Anterior cingulate cortex (tissue), 58 donors: ENCODE measurements around the gene TYROBP.

Source experiments
- DNase-seq, 58 donors: peaks; one replicate each; lab custom pipeline; 2025; lab: John Stamatoyannopoulos, UW

The TYROBP gene

GRCh38 chr19:35879068-35879467, 29.0 kb downstream of the TYROBP start:
- no peak for DNase-seq

- no peak for DNase-seq
These were observed 33.6 kb downstream of the TYROBP start for GRCh38 chr19:35874392-35874930.

- no peak for DNase-seq
These were observed 35.9 kb downstream of the TYROBP start for GRCh38 chr19:35872180-35872579.

GRCh38 chr19:35871611-35872010, 36.5 kb downstream of the TYROBP start:
- DNase-seq, result no peak

- DNase-seq, result no peak
These were observed 37.3 kb downstream of the TYROBP start for GRCh38 chr19:35870798-35871197.

- DNase-seq, result peak in 8 of 58 donors; percentile 32 to 68 (median 48)
These were observed 37.9 kb downstream of the TYROBP start for GRCh38 chr19:35870124-35870736.

- peak in 56 of 58 donors; percentile 26 to 92 (median 79) for DNase-seq
These were observed 38.6 kb downstream of the TYROBP start for GRCh38 chr19:35869327-35870123.

- peak in 2 of 58 donors; percentile 41 to 45 for DNase-seq
These were observed 39.2 kb downstream of the TYROBP start for GRCh38 chr19:35868823-35869326.

- peak in 57 of 58 donors; percentile 12 to 94 (median 84) for DNase-seq
These were observed 39.8 kb downstream of the TYROBP start, which contains the start of gene APLP1 for GRCh38 chr19:35868172-35868822. TSS of gene APLP1 (plus strand) at chr19:35868574. CDS start at chr19:35868637, 63 bp downstream.

- DNase-seq, result no peak
These were observed 45.1 kb downstream of the TYROBP start for GRCh38 chr19:35863018-35863417.

- no peak for DNase-seq
These were observed 45.6 kb downstream of the TYROBP start for GRCh38 chr19:35862528-35862927.

GRCh38 chr19:35861640-35862160, 46.4 kb downstream of the TYROBP start:
- no peak for DNase-seq

- DNase-seq, result no peak
These were observed 47.1 kb downstream of the TYROBP start for GRCh38 chr19:35860818-35861639.

- no peak for DNase-seq
These were observed 47.7 kb downstream of the TYROBP start for GRCh38 chr19:35860436-35860817.

GRCh38 chr19:35859414-35859813, 48.7 kb downstream of the TYROBP start:
- DNase-seq, result no peak

GRCh38 chr19:35858311-35858710, 49.8 kb downstream of the TYROBP start:
- no peak for DNase-seq

GRCh38 chr19:35856546-35857149, 51.4 kb downstream of the TYROBP start, which contains the start of gene KIRREL2:
TSS of gene KIRREL2 (plus strand) at chr19:35856911. CDS start at chr19:35857120, 209 bp downstream.
- DNase-seq, result peak in 4 of 58 donors; percentile 10 to 27 (median 18)
